Fibroblast of skin of right quadriceps (primary cell): ENCODE measurements around the gene HOXD10.

Experiments used
- DNase-seq: peaks from one replicate; pipeline ENCODE4 v3.0.0-alpha.2; 2013

Gene HOXD10

DNA sequence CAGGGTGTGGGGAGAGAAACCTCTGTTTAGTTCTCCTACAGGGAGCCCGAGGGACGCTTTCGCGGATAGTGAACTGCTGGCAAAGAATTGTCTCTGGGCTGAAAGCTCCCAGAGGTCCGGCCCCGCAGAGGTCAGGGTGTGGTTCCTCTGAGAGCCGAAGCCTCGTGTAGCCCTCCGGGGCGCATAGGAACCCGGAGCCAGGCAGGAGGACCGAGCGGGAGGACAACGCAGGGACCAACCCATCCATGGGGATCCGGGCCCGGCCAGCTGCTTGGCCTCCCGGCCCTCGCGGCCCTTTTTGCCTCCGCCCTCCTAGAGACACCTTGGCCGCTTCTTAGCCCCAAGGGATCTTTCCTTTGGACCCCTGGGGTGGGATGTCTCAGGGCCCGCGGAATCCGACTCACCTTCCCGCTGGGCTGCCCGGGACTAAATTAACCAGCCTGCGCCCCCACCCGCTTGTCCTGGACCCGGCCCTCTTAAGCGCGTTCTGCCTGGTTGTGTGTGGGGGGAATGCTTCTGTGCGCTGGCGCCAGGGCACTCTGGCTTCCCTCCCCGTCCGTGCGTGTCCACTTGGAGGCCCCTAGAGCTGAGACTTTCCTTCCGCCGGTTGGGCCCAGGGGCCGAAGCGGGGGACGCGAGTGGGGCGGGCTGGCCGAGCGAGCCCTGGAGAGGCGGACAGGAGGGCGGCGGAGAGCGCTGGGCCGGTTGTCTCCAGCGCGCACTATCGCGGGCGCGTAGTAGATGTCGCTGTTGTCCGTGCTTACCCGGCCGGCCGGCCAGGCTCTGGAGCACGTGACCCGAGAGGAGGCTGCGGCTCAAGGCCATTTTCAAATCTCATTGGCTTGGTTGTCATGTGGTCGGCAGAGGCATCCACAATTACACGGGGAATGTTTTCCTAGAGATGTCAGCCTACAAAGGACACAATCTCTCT is at the start of gene HOXD10:
Gene HOXD10 (plus strand): TSS at position 896 of the 931 bp plus-strand sequence. CDS start 56 bp downstream, outside the sequence.
- peak; percentile 77 for DNase-seq

DNA sequence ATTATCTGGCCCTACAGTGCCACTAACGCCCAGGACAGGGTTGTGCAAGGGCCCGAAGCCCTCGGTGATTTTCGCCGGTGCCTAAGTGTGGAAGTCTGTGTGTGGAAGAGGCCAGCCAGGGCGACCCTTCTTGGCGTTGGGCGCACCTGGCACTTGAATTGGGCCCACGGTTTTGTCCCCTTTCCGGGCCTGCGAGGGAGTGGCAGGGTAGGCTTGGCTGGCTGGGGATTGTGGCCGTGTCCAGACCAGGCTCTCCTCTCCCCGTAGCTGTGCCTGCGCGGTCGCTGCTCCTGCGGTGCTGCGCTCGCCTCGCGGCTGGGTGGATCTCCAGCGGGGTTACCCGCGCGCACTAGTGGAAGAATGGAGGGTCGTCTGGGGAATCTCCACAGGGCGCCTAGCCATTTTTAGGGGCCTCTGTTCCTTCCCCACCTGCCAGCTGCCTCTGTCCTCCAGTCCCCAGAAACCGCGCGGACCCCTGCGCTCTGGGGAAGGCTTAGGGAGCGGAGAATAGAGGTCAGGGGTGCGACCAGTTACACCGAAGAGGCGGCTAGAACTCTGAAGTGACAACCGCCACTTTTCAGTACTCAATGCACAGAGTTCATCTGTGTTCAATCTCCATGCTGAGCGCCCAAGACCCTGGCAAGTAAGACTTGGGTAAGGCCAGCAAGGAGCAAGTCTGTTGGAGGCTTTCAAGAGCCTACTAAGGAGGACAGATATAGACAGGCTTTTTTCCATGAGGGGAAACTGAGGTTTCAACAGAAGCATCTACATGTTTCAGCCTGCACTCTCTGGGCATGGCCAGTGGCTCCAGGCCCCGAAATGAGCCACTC is 48.8 kb upstream of the HOXD10 start:
- no peak for DNase-seq

DNA sequence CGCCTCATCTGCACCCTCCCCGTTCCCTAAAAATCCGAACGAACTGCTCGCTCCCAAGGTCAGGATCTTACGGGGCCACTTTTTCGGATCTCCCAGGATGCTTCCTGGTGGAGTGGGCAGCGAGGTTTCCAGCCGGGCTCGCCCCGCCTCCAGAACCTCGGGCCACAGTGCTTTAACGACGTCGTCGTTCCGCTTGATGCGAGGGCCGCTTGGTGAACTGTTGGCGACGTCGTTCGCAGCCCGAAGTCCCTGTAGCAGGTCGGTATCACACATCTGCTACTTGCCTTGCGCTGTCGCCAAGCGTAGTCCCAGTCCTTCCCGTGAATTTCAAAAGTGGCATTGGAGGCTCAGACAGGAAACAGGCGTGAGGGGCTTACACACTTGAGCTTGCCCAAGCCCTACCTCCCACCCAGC is 48.2 kb upstream of the HOXD10 start:
- no peak for DNase-seq

DNA sequence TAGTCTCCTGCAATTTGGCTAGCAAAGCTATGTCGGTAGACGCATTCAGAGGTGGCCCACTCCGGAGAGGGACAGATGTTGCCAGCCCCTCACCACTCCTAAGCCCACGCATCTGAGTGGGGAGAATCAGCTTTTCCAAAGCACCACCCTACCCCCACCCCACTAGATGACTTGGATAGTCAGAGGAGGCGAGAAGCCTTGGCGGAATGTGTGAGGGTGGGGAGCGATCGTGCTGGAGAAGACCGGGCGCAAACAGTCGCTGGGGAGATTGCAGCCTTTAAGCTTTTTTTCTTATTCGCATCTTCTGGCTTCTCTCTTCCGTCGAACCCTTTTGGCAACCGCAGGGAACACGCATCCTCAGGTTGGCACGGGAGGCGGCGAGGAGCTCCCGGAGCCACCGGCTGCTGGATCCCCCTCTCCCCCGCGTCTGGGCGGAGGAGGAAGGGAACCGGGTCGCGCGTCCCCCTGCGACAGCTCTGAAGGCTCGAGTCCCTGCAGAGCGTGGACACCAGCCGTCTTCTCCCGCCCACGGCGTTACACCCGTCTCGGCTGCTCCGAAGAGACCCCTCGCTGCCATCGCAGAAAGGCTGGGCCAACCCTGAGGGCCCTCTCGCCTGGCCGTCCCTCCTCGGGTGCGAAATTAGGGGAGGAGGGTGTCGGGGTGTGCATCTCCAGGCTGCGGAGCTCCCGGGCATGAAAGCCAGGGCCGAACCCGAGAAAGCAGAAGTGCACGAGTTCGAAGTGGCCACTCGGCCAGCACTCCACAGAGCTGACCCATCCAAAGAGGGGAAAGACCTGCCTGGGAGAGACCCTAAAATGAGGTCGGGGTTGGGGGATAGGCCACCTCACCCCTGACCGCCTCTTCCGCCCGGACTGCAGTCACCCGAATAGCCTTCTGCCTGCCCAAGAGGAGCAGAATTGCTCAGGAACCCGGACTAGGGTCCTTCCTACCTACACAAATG is 45.0 kb upstream of the HOXD10 start:
- no peak for DNase-seq

DNA sequence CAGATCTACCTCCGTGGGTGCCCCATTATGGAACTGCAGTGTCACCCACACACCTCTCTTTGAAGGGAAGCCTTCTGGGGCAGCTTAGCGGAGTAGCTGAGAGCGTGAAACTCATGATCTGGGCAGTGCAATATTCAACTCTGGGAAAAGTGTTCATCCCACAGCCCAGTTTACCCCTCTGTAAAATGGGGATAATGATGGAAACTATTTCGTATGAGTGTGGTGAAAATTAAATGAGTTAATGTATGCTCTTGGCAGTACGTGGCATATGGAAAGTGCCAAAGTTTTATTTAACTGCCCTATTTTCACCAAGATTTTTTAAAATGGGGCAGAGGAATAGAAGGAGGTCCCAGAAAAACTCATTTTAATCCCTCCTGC is 44.3 kb upstream of the HOXD10 start:
- no peak for DNase-seq

DNA sequence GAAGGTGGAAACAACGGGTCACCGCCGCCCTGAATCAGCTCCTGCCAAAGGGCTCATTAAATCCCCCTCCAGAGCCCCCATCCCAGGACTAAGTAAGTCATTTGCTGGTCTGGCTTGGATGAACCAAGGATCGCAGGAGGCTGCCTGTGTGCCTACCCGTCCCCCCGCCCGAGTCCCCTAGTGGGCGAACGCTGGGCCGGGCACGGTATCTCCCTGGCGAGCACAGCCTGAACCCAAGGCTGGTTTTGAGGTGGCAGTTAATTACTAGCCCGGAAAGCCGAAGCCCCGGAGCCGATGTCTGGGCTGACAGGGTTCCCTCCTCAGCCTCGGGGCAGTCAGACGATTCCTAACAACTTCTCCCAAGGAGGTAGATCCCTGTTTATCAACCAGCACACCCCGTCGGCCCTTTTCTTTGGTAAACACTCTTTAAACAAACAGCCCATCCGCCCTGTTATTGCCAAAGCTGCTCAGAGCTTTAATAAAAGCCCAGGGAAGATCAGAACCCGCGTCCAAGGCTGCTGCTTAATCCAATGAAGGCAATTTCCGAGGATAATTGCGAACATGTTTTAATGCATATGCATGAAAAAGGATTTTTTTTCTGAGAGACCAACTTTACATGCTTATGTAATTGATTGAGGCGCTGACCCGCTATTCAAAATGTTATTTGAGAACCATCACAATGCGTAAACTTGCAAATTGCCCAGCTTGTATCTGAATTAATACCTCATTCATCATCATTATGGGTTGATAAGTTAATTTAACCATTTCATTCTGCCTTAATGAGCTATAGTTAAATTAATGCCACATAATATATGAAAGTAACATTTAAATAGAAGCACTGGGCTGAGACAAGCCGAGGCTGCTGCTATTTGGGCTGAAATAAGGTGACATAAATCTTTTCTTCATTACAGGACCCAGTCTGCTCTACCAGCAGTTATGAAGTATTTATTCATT is 43.4 kb upstream of the HOXD10 start:
- no peak for DNase-seq

DNA sequence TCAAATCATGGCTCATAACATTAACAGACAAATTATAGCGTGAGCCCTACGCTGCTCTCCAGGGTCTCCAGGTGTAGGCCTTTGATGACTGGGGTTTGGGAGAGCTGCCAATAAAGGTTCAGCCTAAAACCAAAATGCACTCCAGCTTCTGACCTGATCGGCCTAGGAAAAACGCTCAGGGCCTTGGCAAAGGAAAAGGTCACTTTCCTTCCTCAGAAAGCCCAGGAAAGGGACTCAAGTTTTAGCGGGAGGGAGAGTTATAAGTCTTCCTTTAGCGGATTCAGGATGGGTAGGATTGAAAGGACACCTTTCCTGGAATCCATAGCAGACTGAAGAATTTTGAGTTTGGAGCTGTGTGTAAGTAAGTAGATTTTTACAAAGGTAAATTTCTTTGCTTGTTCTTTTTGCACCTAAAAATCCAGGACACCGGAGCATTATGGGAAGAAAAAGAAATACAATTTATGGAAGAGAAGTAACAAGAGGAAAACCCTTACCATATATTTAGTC is 41.6 kb upstream of the HOXD10 start:
- DNase-seq = no peak

DNA sequence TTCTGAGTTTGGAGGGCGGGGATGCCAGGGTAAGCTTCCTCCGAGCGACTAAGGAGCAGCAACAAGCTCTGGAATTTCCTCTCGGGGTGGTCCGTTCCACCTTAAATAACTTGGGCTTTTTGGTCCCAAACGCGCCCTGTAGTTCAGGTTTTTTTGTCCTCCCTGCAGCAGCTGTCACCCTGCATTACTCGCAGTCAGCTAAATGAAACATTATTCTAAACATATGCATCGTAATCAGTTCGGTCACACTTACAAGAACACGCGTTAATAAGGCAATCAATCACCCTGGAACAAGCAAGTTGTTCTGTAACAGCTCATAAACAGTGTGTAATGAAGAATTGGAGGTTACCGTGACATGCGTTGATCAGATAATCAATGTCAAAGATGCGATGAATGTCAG is 41.1 kb upstream of the HOXD10 start:
- DNase-seq = no peak

DNA sequence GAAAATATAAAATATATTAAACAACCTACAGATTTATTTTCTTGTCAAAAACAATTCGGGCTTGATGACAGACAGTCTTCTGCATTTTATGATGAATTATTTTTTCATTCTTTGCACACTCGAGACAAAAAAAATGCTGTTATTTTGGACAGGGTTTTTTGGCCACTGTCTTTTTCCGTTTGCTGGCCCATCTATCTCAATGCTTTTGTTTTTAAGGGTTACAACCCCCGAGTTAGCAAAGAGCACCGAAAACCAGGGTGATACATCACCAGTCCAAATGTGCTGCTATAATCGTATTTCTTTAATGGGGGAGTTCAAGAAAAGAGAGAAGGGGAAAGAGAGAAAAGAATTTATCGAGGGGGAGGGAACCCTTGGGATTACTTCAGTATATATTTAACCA is 40.5 kb upstream of the HOXD10 start:
- DNase-seq = no peak

DNA sequence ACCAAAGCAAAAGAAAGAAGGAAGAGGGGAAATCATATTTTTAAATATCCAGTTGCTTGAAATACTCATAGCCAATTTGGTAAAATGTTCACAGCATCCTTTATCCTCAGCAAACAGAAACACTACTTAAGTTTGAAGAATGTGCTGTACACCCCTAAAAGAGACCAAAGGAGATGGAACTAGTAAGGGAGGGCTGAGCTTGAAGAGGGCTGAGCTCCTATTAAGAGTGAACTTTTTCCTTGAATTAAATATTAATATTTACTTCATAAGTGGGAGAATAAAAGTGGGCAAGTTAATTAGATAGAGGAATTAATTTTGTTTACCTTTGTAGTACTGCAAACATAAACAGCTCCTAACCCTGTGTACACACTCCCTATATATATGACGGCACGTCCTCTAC is 39.8 kb upstream of the HOXD10 start:
- DNase-seq = no peak

DNA sequence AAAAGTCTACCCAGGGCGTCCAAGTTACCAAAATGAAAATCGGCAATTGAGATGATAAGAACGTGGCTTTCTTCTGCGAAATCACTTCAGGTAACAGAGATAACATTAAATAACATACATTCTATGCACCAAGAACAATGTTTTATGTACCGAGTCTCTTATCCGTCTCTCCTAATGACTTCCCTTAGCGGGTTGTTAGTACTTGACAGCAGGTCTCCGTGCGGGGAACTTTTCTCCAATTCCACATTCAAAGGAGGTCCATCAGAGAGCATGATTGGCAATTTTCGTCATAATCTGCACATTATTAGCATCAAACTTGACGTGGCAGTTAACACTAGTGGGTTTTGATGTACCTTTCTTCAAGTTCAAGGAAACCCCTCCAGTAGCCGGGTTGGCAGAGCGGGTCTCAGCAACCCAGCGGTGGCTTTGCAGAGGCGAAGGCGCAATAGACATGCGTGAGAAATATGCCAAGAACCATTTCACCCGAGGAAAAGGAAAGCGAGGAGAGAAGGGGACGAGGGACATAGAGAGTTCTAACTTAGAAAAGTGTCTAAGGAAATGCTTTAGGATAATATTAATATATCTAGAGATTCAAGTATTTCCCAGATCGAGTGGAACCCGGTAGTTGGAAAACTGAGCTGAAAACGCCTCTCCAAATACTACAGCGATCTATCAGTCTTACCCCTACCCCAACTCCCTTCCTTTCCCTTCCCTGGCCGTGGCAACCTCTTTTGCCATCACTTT is 37.9 kb upstream of the HOXD10 start:
- DNase-seq = no peak

DNA sequence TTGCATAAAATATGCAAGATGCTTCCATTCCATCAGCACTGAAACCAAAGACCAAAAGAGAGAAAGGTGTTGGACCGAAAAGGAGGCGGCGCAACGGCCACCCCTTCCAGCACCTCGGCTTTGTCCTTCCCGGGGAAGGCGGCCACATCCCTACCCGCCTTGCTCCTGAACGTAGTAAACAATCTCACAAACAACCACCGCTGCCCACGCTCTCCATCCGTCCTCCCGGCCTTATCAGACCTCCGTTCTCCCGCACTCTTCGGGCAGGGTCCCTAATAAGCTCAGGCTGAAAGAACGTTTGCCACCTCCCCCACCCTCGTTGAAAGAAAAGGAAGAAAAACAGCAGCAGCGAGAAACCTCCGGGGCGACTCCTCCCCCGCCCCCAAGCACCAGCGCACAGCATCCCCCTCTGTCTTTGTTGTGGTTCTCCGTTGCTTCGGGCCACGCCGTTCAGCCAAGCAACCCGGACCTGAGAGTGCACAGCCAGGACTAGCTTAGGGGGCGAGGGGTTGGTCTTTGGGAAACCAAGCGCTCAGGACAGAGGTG is 37.2 kb upstream of the HOXD10 start:
- no peak for DNase-seq

DNA sequence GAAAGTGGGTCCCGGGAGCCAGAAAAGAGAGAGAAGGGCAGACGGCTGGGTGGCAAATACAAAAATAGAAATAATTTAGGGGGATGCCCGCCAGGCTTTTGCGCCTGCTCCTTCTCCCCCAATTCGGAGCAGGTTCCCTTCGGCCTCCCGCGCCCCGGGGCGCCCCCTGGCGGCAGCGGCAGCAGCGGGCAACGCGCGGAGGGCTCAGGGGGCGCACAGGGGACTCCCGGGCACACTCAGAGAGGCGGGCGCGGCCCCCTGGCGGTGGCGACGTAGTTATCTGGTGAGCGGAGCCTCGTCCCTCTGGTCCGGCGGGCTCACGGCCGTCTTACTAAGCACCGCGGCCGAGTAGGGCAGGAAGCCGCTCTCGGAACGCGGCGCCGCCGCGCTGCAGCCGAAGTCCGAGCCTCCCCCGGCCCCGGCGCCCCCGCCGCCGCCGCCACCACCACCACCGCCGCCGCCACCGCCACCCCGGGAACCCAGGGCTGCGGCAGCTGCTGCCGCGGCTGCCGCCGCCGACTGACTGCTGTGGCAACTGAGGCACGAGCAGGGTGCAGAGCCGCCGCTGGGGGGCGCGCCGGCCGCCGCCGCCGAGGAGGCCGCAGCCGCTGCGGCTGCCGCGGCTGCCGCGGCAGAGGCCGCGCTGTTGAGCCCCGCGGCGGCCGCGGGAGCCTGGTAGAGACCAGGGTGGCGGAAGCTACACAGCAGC is 36.6 kb upstream of the HOXD10 start:
- DNase-seq = peak; percentile 59

DNA sequence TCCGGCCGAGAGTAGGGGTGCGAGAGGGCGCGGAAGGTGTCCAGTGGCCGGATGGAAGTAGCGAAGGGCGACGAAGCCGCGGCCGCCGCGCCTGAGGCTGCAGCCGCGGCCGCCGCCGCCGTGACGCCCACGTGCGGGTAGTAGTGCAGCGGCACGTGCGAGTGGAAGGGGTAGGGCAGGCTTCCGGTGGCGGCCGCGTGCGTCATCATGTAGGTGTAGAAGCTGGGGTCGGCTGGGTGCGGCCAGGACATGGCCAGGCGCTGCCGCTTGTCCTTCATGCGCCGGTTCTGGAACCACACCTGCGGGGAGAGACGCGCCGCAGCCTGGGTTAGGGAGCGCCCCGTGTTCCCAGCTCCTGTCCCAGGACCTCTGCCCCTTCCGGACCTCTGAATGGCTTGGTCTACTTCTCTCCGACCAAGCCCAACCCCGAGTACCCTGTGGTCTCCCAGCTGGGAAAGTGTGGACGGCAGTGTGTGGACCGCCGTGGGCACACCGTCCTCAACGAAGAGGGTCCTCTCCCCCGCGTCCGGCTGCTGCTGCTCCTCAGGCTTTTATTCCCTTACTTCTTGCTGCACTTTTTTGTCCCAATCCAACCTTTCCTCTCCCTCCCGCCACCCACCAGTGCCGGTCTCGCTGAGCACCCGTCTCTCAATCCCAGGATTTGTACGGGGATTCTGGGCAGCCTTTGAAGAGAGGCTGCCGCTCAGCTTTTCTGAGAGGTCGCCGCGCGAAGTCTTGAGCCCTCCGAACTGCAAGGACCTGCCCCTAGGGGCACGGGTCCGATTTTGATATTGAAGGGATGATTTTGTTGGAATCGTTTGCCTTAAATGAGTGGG is 35.8 kb upstream of the HOXD10 start:
- no peak for DNase-seq

DNA sequence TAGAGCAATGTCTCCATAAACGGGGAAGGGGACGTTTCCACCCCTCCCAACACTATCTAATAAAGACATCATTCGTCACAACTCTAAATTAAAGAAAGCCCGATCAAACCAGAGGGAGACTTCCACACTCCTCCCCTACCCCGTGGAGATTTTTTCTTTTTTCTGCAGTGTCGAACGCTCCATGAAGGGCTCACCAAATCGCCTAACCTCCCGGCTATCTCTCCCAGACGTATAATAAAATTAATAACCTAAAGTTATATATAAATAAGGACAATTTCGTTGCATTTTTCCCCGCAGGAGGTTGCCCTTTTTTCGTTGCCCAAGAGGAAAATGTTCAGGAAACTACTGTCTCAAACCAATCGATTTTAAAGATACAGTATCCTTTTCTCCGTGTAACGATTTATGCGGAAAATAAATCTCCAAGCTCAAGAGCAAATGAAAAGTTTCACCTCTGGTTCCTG is 35.2 kb upstream of the HOXD10 start:
- DNase-seq = no peak

DNA sequence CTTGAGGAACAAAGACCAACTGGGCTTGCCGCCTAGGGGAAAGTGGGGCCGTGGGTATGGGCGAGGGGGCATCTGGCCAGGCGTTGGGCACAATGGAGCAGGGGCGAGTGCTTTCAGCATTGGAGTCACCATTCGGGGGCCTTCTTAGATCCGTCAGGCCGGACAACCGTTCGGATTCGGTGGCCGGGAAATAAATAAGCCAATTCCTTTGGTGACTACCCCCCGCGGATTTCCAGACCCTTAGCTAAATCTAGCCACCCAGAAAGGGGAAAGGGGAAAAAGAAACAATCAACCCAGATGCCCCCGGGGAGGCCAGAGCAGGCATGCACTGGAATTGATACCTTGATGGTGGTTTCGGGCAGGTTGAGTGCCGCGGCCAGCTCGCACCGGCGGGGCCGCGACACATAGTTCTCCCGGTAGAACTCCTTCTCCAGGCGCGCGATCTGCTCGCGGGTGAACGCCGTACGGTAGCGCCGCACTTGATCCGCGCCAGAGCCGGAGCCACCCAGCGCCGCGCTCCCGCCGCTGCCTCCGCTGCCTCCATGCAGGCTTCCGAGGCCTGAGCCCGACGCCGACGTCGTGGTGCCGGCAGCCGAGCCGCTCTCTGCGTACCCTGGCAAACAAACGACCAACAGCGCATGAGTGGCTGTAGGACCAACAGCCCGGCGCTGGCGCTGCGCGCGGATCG is 34.6 kb upstream of the HOXD10 start:
- no peak for DNase-seq

DNA sequence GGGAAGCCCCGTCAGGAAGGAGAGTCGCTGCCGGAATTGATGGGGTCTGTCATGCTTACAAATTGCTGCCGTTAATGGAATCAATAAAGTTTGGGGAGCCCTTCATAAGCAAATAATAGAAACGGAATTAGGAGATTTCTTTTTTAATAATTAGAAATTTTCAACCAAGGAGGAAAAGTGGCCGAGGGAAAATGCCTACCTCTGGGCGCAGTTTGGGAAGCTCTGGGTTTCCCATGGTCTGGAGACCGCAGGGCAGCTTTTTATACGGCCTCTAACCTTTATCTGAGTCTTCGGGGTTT is 34.1 kb upstream of the HOXD10 start:
- DNase-seq = no peak
